Activated CD8-positive, alpha-beta memory T cell treated with anti-CD3 and anti-CD28 coated beads for 48 hours (primary cell): ENCODE results near the gene SNRPA1.
"Not testable (repeated sequence)": the region's sequence is repeated elsewhere in the genome, so short reads cannot be mapped to it uniquely, and the experiment has no call there.

ENCODE experiments used
- DNase-seq, 3 experiments: peaks; one replicate each; pipeline ENCODE4 v3.0.0-alpha.2; 2020; ENCODE audit warnings: low read depth in 2 of 3, low spot score in 2 of 3

The SNRPA1 gene

GRCh38 chr15:101296418-101297405, 1.7 kb upstream of the SNRPA1 start:
- DNase-seq: no peak

- no peak for DNase-seq
Measured at GRCh38 chr15:101295607-101296161, 636 bp upstream of the SNRPA1 start.

GRCh38 chr15:101293122-101293521, 1.9 kb downstream of the SNRPA1 start:
- no peak for DNase-seq

- no peak for DNase-seq
Measured at GRCh38 chr15:101288905-101289513, 6.0 kb downstream of the SNRPA1 start.

- DNase-seq: not testable (repeated sequence)
Measured at GRCh38 chr15:101287342-101287741, 7.7 kb downstream of the SNRPA1 start.

- DNase-seq: no peak
Measured at GRCh38 chr15:101286471-101287114, 8.5 kb downstream of the SNRPA1 start.

GRCh38 chr15:101283931-101284330, 11.1 kb downstream of the SNRPA1 start:
- no peak for DNase-seq

- no peak for DNase-seq
Measured at GRCh38 chr15:101280007-101280406, 15.0 kb downstream of the SNRPA1 start.

GRCh38 chr15:101277943-101278564, 17.0 kb downstream of the SNRPA1 start:
- no peak for DNase-seq

- peak; percentile 68 to 85 (median 82) for DNase-seq
Measured at GRCh38 chr15:101277038-101277822, 17.8 kb downstream of the SNRPA1 start, which contains the start of gene SELENOS. SELENOS (minus strand) TSS chr15:101277485; CDS start chr15:101277417, 68 bp downstream.

GRCh38 chr15:101276501-101277037, 18.5 kb downstream of the SNRPA1 start:
- no peak for DNase-seq

GRCh38 chr15:101275018-101275417, 20.0 kb downstream of the SNRPA1 start:
- DNase-seq: no peak

- no peak for DNase-seq
Measured at GRCh38 chr15:101273534-101273933, 21.5 kb downstream of the SNRPA1 start.

- no peak for DNase-seq
Measured at GRCh38 chr15:101272584-101272983, 22.5 kb downstream of the SNRPA1 start.

GRCh38 chr15:101269479-101270223, 25.4 kb downstream of the SNRPA1 start:
- DNase-seq: no peak

- no peak for DNase-seq
Measured at GRCh38 chr15:101267320-101268104, 27.5 kb downstream of the SNRPA1 start.

- DNase-seq: no peak
Measured at GRCh38 chr15:101266787-101267186, 28.3 kb downstream of the SNRPA1 start.

- DNase-seq: no peak
Measured at GRCh38 chr15:101266034-101266433, 29.0 kb downstream of the SNRPA1 start.
